Lung (tissue), 12 donors: ENCODE data around the gene RBFOX2. TPM values are rescaled to one million over a fixed set of nuclear protein-coding genes. Genes with fewer than 3 reads are reported as not detected.

ENCODE experiments used
- ATAC-seq: fragments of 200-7000 bp; cut with Tn5 transposase; one replicate; pipeline ENCODE4 v1.9.1; 2020; ENCODE audit warnings: moderate number of reproducible peaks; ENCODE audit not compliant: insufficient read depth, low FRiP score
- DNase-seq, 3 donors: peaks; one replicate each; pipeline ENCODE4 v3.0.0-alpha.2; 2013 to 2017
- H3K27ac ChIP-seq, 2 donors: one replicate each; pipeline ENCODE4 v1.5.1; 2013; ENCODE audit warnings: mild to moderate bottlenecking in 2 of 2, moderate library complexity in 2 of 2, control low read depth in 1 of 2, inconsistent platforms in 1 of 2, low read depth in 1 of 2, low read length in 1 of 2
- H3K27me3 ChIP-seq, 3 donors: one replicate each; pipeline ENCODE4 v1.5.1; 2013; ENCODE audit warnings: low read length in 2 of 3; ENCODE audit not compliant: control insufficient read depth in 3 of 3, insufficient read depth in 3 of 3
- H3K36me3 ChIP-seq, 4 donors: one replicate each; pipeline ENCODE4 v1.5.1; 2013; ENCODE audit warnings: low read length in 4 of 4, mild to moderate bottlenecking in 1 of 4, moderate library complexity in 1 of 4; ENCODE audit not compliant: control insufficient read depth in 4 of 4, insufficient read depth in 4 of 4
- H3K4me1 ChIP-seq, 5 donors: one replicate each; pipeline ENCODE4 v1.5.1; 2013; ENCODE audit warnings: low read length in 5 of 5, mild to moderate bottlenecking in 2 of 5, moderate library complexity in 1 of 5; ENCODE audit not compliant: control insufficient read depth in 5 of 5, insufficient read depth in 5 of 5
- H3K4me3 ChIP-seq: one replicate; pipeline ENCODE4 v1.5.1; 2013; ENCODE audit warnings: mild to moderate bottlenecking, control low read depth, moderate library complexity
- H3K9ac ChIP-seq, 2 donors: one replicate each; pipeline ENCODE4 v1.5.1; 2013; ENCODE audit warnings: low read length in 2 of 2, control low read depth in 1 of 2; ENCODE audit not compliant: insufficient read depth in 1 of 2
- H3K9me3 ChIP-seq, 4 donors: one replicate each; pipeline ENCODE4 v1.5.1; 2013; ENCODE audit warnings: low read length in 3 of 4, mild to moderate bottlenecking in 1 of 4, moderate library complexity in 1 of 4; ENCODE audit not compliant: control insufficient read depth in 4 of 4, insufficient read depth in 3 of 4
- WGBS, 2 donors: extraction: QIAGEN DNeasy Blood & Tissue Kit; methylation state at CpG; one replicate each; pipeline ENCODE4 v1.1.7; 2013; 5-methylcytosine and 5-hydroxymethylcytosine counted together
- polyA plus RNA-seq, 2 donors: library from polyadenylated mRNA; stranded (reverse); fragments of 200-250 nt; gene quantifications; one replicate each; pipeline ENCODE4 v1.2.1, GENCODE V29; 2013
- total RNA-seq, 2 donors: library from RNA; depleted of rRNA in 1 of 2; stranded (reverse); fragments of >200 nt in 1 of 2; gene quantifications; one replicate each; pipeline ENCODE4 v1.2.1, GENCODE V29; 2014 to 2021
- TF ChIP-seq, protein P1 (sequence below): IDR thresholded peaks from 2 replicates; pipeline ENCODE4 v1.5.1; 2012; ENCODE audit warnings: mild to moderate bottlenecking; ENCODE audit errors: control extremely low read depth, extremely low read depth
- donor health status: control.
- donor health status: control.
- donor health status: Bipolar disorder and iron deficiency.
- donor health status: healthy.
- donor health status: DM: yes; HTN: yes; CAD: no.

Gene RBFOX2
- total and polyA plus RNA-seq, 4 donors = 16.5 to 195 (median 43.3) TPM

GRCh38 chr22:35697142-35697541 is 331.5 kb downstream of the RBFOX2 start:
- Histone ChIP-seq H3K9ac (no peak overlapping the region), H3K4me3 (no peak overlapping the region), H3K27ac (no peak overlapping the region), H3K9me3 (no peaks in the 10 kb centered on the region), H3K4me1 (no peaks in the 10 kb centered on the region), H3K27me3 (no peaks in the 10 kb centered on the region), H3K36me3 (no peaks in the 10 kb centered on the region)
- ATAC-seq (no peak), DNase-seq (no peak)
- TF ChIP-seq, protein P1, sequence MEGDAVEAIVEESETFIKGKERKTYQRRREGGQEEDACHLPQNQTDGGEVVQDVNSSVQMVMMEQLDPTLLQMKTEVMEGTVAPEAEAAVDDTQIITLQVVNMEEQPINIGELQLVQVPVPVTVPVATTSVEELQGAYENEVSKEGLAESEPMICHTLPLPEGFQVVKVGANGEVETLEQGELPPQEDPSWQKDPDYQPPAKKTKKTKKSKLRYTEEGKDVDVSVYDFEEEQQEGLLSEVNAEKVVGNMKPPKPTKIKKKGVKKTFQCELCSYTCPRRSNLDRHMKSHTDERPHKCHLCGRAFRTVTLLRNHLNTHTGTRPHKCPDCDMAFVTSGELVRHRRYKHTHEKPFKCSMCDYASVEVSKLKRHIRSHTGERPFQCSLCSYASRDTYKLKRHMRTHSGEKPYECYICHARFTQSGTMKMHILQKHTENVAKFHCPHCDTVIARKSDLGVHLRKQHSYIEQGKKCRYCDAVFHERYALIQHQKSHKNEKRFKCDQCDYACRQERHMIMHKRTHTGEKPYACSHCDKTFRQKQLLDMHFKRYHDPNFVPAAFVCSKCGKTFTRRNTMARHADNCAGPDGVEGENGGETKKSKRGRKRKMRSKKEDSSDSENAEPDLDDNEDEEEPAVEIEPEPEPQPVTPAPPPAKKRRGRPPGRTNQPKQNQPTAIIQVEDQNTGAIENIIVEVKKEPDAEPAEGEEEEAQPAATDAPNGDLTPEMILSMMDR = no peak
- WGBS, 2 donors = 76 to 80% methylated on average over 14 of the region's 14 CpGs

DNA sequence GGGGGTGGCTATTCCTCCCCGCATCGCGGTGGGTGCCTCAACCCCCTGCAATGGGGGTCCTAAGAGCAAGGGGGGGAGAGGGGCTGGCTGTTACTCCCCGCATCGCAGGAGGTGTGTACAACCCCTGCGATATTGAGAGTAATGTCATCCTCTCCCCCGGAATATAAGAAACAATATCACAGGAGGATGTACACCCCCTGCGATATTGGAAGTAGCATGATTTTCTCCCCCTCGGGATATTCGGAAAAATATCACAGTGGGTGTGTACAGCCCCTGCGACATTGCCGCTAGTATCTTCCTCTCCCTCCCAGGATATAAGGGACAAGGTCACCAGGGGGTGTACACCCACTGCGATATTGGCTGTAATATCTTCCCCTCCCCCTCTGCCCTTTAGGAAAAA is 333.4 kb downstream of the RBFOX2 start:
- no peak overlapping the region for H3K27ac ChIP-seq
- no peak overlapping the region for H3K9ac ChIP-seq
- no peaks in the 10 kb centered on the region for H3K27me3 ChIP-seq
- DNase-seq (no peak), ATAC-seq (no peak)
- TF ChIP-seq, protein P1 = no peak
- no peaks in the 10 kb centered on the region for H3K4me1 ChIP-seq
- no peaks in the 10 kb centered on the region for H3K36me3 ChIP-seq
- no peak overlapping the region for H3K4me3 ChIP-seq
- 86 to 89% methylated on average over 13 of the region's 13 CpGs for WGBS, 2 donors
- H3K9me3 ChIP-seq = no peaks in the 10 kb centered on the region

GRCh38 chr22:35690001-35690400 is 338.6 kb downstream of the RBFOX2 start:
- DNase-seq (no peak), ATAC-seq (no peak)
- Histone ChIP-seq H3K9ac (no peak overlapping the region), H3K27ac (no peak overlapping the region), H3K9me3 (peaks cover 0 to 2% (median 0%) of the 10 kb centered on the region in 4 donors), H3K4me1 (no peaks in the 10 kb centered on the region), H3K4me3 (no peak overlapping the region), H3K36me3 (no peaks in the 10 kb centered on the region), H3K27me3 (no peaks in the 10 kb centered on the region)
- TF ChIP-seq, protein P1 = no peak
- 21 to 39% methylated on average over 1 of the region's 1 CpG for whole genome bisulfite sequencing, 2 donors
